Measurements from ENCODE around the gene TRMT1L. TPM values are rescaled to one million over a fixed set of nuclear protein-coding genes. Genes with fewer than 3 reads are reported as not detected.

TRMT1L gene
- 24.6 and 25.5 TPM in 2 replicates for total RNA-seq

GRCh38 chr1:185156854-185157598 is at the start of gene TRMT1L, which contains the start of gene SWT1:
TRMT1L (minus strand) TSS chr1:185156953; CDS start chr1:185156712, 241 bp downstream.
SWT1 (plus strand) TSS chr1:185157167; CDS start chr1:185160842, 3,675 bp downstream.

Other genes starting within 250 kb of the TRMT1L start
- gene NIBAN1, start 182.4 kb downstream of the TRMT1L start, total RNA-seq, result 10.5 and 11.7 TPM in 2 replicates
- gene RNF2, start 111.4 kb downstream of the TRMT1L start, total RNA-seq, result 11.2 and 13.7 TPM in 2 replicates
- gene SWT1, start 214 bp upstream of the TRMT1L start, total RNA-seq, result 3.1 and 4.3 TPM in 2 replicates
- gene IVNS1ABP, start 160.3 kb upstream of the TRMT1L start, total RNA-seq, result 14.9 and 15.4 TPM in 2 replicates

Measured in cardiac ventricle fibroblast (primary cell).